Neural progenitor cell (in vitro differentiated cells): ENCODE results near the gene USP13. TPM values are rescaled to one million over a fixed set of nuclear protein-coding genes. Genes with fewer than 3 reads are reported as not detected.

Experiments
- DNase-seq: peaks from one replicate; pipeline ENCODE4 v3.0.0-alpha.2; 2016; ENCODE audit warnings: low spot score
- H2AFZ ChIP-seq: fragments of 200-600 bp; sonication (generic); replicated peaks from 2 replicates; pipeline ENCODE4 v1.6.1; 2016; ENCODE audit warnings: antibody characterized with exemption
- H3F3A ChIP-seq: fragments of 200-600 bp; sonication (generic); 2 replicates; pipeline ENCODE4 v1.6.1; 2016; ENCODE audit warnings: antibody characterized with exemption, low read depth
- H3K27ac ChIP-seq: fragments of 200-600 bp; sonication (generic); 2 replicates; pipeline ENCODE4 v1.5.1; 2016; ENCODE audit warnings: mild to moderate bottlenecking
- H3K27me3 ChIP-seq: fragments of 200-600 bp; sonication (generic); 2 replicates; pipeline ENCODE4 v1.6.1; 2016; ENCODE audit warnings: mild to moderate bottlenecking, moderate library complexity
- H3K36me3 ChIP-seq: fragments of 200-600 bp; sonication (generic); 2 replicates; pipeline ENCODE4 v1.5.1; 2016
- H3K4me1 ChIP-seq: fragments of 200-600 bp; sonication (generic); 2 replicates; pipeline ENCODE4 v1.6.1; 2016; ENCODE audit warnings: mixed run types
- H3K4me2 ChIP-seq: fragments of 200-600 bp; sonication (generic); 2 replicates; pipeline ENCODE4 v1.6.1; 2016
- H3K4me3 ChIP-seq: fragments of 200-600 bp; sonication (generic); 2 replicates; pipeline ENCODE4 v1.5.1; 2016
- H3K79me2 ChIP-seq: fragments of 200-600 bp; sonication (generic); 2 replicates; pipeline ENCODE4 v1.6.1; 2016; ENCODE audit warnings: low read depth
- H3K9ac ChIP-seq: fragments of 200-600 bp; sonication (generic); 2 replicates; pipeline ENCODE4 v1.6.1; 2016
- H3K9me3 ChIP-seq: fragments of 200-600 bp; sonication (generic); 2 replicates; pipeline ENCODE4 v1.5.1; 2016; ENCODE audit warnings: low read depth
- H4K20me1 ChIP-seq: fragments of 200-600 bp; sonication (generic); 2 replicates; pipeline ENCODE4 v1.6.1; 2016; ENCODE audit warnings: low read depth
- H3K27ac Mint-ChIP-seq: 3 replicates; pipeline ENCODE4 v1.8.0; 2021; ENCODE audit warnings: mixed read lengths
- H3K27me3 Mint-ChIP-seq: 2 replicates; pipeline ENCODE4 v1.8.0; 2022; ENCODE audit warnings: low read depth, mild to moderate bottlenecking, inconsistent platforms, moderate library complexity, mixed read lengths; ENCODE audit not compliant: insufficient read depth
- H3K36me3 Mint-ChIP-seq: 3 replicates; pipeline ENCODE4 v1.8.0; 2021; ENCODE audit warnings: mixed read lengths
- H3K4me1 Mint-ChIP-seq: 3 replicates; pipeline ENCODE4 v1.8.0; 2021; ENCODE audit warnings: mixed read lengths
- H3K4me3 Mint-ChIP-seq: 3 replicates; pipeline ENCODE4 v1.8.0; 2021; ENCODE audit warnings: mild to moderate bottlenecking, moderate library complexity, mixed read lengths
- H3K9me3 Mint-ChIP-seq: 3 replicates; pipeline ENCODE4 v1.8.0; 2020; ENCODE audit warnings: mixed read lengths
- EZH2 ChIP-seq: fragments of 200-600 bp; sonication (generic); IDR thresholded peaks from 2 replicates; pipeline ENCODE4 v1.6.1; 2017; ENCODE audit warnings: antibody characterized with exemption, mild to moderate bottlenecking, moderate library complexity
- EZH2phosphoT487 ChIP-seq: fragments of 200-600 bp; sonication (generic); IDR thresholded peaks from 2 replicates; pipeline ENCODE4 v1.6.1; 2017; ENCODE audit warnings: antibody characterized with exemption
- total RNA-seq: library from RNA; depleted of rRNA; stranded (reverse); fragments of >200 nt; gene quantifications from 2 replicates; pipeline ENCODE4 v1.2.3, GENCODE V29; 2015; ENCODE audit warnings: low replicate concordance
- TF ChIP-seq, protein P1 (sequence below): fragments of 200-600 bp; sonication (generic); IDR thresholded peaks from 2 replicates; pipeline ENCODE4 v1.5.1; 2017; ENCODE audit warnings: antibody characterized with exemption, mild to moderate bottlenecking

Gene USP13
- total RNA-seq, 1 donor from 2014 or later, result 17.7 TPM

DNA sequence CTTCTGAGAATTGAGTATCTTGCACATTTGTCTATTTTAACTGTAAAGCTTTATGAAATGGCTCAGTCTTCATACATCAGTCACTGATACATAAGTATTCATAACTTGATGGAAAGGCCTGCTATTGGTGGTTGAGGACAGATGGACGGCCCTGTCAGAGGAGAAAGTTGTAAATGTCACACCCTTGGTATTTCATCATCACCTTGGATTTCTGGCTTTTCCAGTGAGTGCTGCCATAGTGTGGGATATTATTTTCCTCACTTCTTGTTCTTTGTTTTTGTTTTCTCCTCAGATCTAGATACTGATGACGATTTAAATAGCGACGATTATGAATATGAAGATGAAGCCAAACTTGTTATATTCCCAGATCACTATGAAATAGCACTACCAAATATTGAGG, 47.9 kb downstream of the USP13 start:
- H3F3A ChIP-seq, result peaks cover 27% of the 10 kb centered on the region
- H3K4me1 ChIP-seq, result peaks cover 19% of the 10 kb centered on the region
- H4K20me1 ChIP-seq, result peaks cover 27% of the 10 kb centered on the region
- no peak overlapping the region for H2AFZ ChIP-seq
- H3K4me3 Mint-ChIP-seq, result no peak overlapping the region
- H3K4me2 ChIP-seq, result peak overlapping the region; percentile 79
- no peaks in the 10 kb centered on the region for H3K27me3 ChIP-seq
- no peaks in the 10 kb centered on the region for H3K9me3 ChIP-seq
- H3K36me3 Mint-ChIP-seq, result peaks cover 11% of the 10 kb centered on the region
- DNase-seq, result no peak
- H3K27ac ChIP-seq, result no peak overlapping the region
- H3K36me3 ChIP-seq, result no peaks in the 10 kb centered on the region
- no peaks in the 10 kb centered on the region for H3K9me3 Mint-ChIP-seq
- peaks cover 4% of the 10 kb centered on the region for H3K27me3 Mint-ChIP-seq
- no peak overlapping the region for H3K4me3 ChIP-seq
- H3K27ac Mint-ChIP-seq, result no peak overlapping the region
- H3K9ac ChIP-seq, result no peak overlapping the region
- H3K79me2 ChIP-seq, result peaks cover 3% of the 10 kb centered on the region
- no peak for TF ChIP-seq EZH2
- no peak for TF ChIP-seq EZH2phosphoT487
- TF ChIP-seq, protein P1, sequence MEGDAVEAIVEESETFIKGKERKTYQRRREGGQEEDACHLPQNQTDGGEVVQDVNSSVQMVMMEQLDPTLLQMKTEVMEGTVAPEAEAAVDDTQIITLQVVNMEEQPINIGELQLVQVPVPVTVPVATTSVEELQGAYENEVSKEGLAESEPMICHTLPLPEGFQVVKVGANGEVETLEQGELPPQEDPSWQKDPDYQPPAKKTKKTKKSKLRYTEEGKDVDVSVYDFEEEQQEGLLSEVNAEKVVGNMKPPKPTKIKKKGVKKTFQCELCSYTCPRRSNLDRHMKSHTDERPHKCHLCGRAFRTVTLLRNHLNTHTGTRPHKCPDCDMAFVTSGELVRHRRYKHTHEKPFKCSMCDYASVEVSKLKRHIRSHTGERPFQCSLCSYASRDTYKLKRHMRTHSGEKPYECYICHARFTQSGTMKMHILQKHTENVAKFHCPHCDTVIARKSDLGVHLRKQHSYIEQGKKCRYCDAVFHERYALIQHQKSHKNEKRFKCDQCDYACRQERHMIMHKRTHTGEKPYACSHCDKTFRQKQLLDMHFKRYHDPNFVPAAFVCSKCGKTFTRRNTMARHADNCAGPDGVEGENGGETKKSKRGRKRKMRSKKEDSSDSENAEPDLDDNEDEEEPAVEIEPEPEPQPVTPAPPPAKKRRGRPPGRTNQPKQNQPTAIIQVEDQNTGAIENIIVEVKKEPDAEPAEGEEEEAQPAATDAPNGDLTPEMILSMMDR, result no peak
- peaks cover 18% of the 10 kb centered on the region for H3K4me1 Mint-ChIP-seq

DNA sequence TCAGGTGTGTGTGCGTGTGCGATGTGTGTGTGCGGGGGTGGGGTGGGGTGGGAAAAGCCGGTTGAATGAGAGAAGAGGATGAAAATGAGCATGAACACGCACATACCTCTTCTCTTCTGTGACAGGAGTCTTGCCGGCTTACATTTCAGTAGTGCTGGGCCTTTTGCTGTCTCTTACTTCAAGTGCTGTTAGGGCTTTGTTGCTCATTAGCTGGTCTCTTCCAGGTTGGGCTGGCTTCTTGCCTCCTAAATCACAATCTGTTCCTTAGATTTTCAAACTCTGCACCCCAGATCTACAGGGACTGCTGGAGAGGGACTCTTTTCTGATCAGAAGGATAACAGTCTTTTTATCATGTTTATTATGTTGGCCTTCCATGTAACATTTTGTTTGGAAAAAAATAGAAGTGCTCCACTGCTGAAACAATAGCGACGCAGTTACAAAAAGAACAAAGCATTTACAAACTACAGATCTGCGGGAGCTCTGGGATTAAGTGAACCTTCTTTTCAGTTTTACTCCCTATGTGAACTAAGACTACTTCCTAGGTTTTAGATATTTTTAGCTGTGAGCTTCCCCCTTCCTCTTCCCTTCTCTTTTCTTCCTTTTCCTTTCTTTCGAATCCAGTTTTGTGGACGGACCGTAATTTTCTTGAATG, 48.5 kb downstream of the USP13 start:
- Histone ChIP-seq H3K36me3 (no peaks in the 10 kb centered on the region), H2AFZ (no peak overlapping the region), H3K9me3 (no peaks in the 10 kb centered on the region), H3K79me2 (peaks cover 3% of the 10 kb centered on the region), H3K27ac (peak overlapping the region; percentile 91), H3F3A (peaks cover 27% of the 10 kb centered on the region), H3K4me1 (peaks cover 19% of the 10 kb centered on the region), H3K9ac (no peak overlapping the region), H3K27me3 (no peaks in the 10 kb centered on the region), H4K20me1 (peaks cover 26% of the 10 kb centered on the region), H3K4me3 (peak overlapping the region; percentile 34), H3K4me2 (peak overlapping the region; percentile 79)
- Mint-ChIP-seq H3K4me1 (peaks cover 18% of the 10 kb centered on the region), H3K27me3 (peaks cover 4% of the 10 kb centered on the region), H3K4me3 (no peak overlapping the region), H3K27ac (peak overlapping the region; percentile 1), H3K9me3 (no peaks in the 10 kb centered on the region), H3K36me3 (peaks cover 11% of the 10 kb centered on the region)
- TF ChIP-seq, protein P1, result no peak
- TF ChIP-seq EZH2phosphoT487, result peak; percentile 51
- DNase-seq, result peak; percentile 75

DNA sequence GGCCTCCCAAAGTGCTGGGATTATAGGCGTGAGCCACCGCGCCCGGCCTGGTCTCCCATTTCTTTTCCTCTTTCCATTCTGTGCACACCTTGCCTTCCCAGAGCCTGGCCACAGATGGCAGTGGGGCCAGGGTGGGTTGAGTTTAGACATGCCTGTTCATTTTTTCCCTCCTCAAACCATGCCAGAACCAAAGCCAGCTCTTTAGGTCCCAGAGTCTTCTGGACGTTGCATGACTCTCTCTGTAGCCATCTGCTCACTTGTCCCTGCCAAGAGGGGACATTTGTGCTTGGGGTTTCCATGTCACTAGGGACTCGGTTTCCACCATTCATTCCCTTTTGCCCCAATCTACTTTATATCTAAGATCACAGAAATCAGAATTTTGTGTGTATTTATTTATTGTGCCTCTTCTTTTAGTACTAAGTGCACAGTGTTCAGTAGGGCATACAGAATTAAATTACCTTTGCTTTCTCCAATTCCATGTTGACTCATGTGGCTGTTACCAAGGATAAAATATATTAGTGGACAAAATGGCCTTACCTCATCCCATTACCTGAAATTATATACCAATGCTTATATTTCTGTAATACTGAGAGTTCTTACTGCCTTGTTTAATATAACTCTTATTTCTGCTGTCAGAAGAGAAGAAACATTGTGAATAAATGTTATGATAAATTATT, 49.6 kb downstream of the USP13 start:
- Histone ChIP-seq H3F3A (peaks cover 27% of the 10 kb centered on the region), H3K4me3 (no peak overlapping the region), H3K9me3 (no peaks in the 10 kb centered on the region), H4K20me1 (peaks cover 23% of the 10 kb centered on the region), H3K27me3 (no peaks in the 10 kb centered on the region), H3K27ac (no peak overlapping the region), H2AFZ (no peak overlapping the region), H3K79me2 (peaks cover 3% of the 10 kb centered on the region), H3K4me1 (peaks cover 16% of the 10 kb centered on the region), H3K36me3 (no peaks in the 10 kb centered on the region), H3K4me2 (no peak overlapping the region), H3K9ac (no peak overlapping the region)
- Mint-ChIP-seq H3K4me1 (peaks cover 22% of the 10 kb centered on the region), H3K36me3 (peaks cover 14% of the 10 kb centered on the region), H3K27ac (no peak overlapping the region), H3K4me3 (peak overlapping the region; percentile 48), H3K9me3 (no peaks in the 10 kb centered on the region), H3K27me3 (peaks cover 4% of the 10 kb centered on the region)
- DNase-seq, result no peak
- TF ChIP-seq, protein P1, result no peak
- TF ChIP-seq EZH2, result no peak
- no peak for TF ChIP-seq EZH2phosphoT487
